SK-N-MC (cell line): Measurements from ENCODE around the gene RCL1.

Source experiments
- DNase-seq: peaks from one replicate; pipeline ENCODE4 v3.0.0-alpha.2; 2011; ENCODE audit warnings: low read depth, low spot score
- H3K27ac ChIP-seq: fragments of 200-600 bp; sonication (generic); 2 replicates; pipeline ENCODE4 v1.5.1; 2016; ENCODE audit warnings: mixed run types
- H3K36me3 ChIP-seq: fragments of 200-600 bp; sonication (generic); 2 replicates; pipeline ENCODE4 v1.6.1; 2017; ENCODE audit warnings: antibody characterized with exemption, low read length, mixed read lengths; ENCODE audit not compliant: insufficient read depth
- H3K4me3 ChIP-seq: fragments of 200-600 bp; sonication (generic); 2 replicates; pipeline ENCODE4 v1.5.1; 2016
- H3K9ac ChIP-seq: fragments of 200-600 bp; sonication (generic); 2 replicates; pipeline ENCODE4 v1.8.0; 2017; ENCODE audit warnings: mixed run types, mixed read lengths; ENCODE audit not compliant: insufficient read length
- H3K9me3 ChIP-seq: fragments of 200-600 bp; sonication (generic); 2 replicates; pipeline ENCODE4 v1.6.1; 2017; ENCODE audit warnings: low read depth, mild to moderate bottlenecking, antibody characterized with exemption, low read length, moderate library complexity, mixed read lengths
- EZH2 ChIP-seq: fragments of 200-600 bp; sonication (generic); IDR thresholded peaks from one replicate; pipeline ENCODE4 v1.6.1; 2017; ENCODE audit warnings: antibody characterized with exemption
- FOXP2 ChIP-seq: optimal IDR thresholded peaks from 2 replicates; pipeline ENCODE3; 2011; ENCODE audit warnings: mild to moderate bottlenecking, moderate library complexity; ENCODE audit not compliant: insufficient read depth; ENCODE audit errors: extremely low read length, control extremely low read depth
- POLR2AphosphoS5 ChIP-seq: IDR thresholded peaks from 2 replicates; pipeline ENCODE4 v1.6.1; 2012; ENCODE audit warnings: mild to moderate bottlenecking, low read depth, low read length, borderline replicate concordance

RCL1 gene

DNA sequence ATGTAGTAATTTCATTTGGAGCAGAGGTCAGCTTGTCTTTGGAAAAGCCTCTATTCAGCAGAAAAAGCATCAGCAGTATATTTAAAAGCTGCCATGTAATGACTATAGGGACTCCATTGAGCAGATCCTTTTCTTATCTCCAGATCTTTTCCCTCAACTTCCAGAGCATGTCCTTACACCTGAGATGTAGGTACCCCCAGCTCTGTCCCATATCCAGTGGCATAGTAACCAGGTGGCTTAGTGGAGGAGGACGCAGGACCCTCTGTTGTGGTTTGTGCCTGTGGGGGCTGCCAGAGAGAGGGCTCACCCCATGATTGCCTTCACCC is 61.5 kb downstream of the RCL1 start:
- TF ChIP-seq EZH2, result no peak
- no peak for TF ChIP-seq POLR2AphosphoS5
- no peak for TF ChIP-seq FOXP2
- no peak for DNase-seq
- no peak overlapping the region for H3K9ac ChIP-seq
- H3K9me3 ChIP-seq, result no peaks in the 10 kb centered on the region
- H3K4me3 ChIP-seq, result no peak overlapping the region
- H3K36me3 ChIP-seq, result peaks cover 33% of the 10 kb centered on the region
- no peak overlapping the region for H3K27ac ChIP-seq

DNA sequence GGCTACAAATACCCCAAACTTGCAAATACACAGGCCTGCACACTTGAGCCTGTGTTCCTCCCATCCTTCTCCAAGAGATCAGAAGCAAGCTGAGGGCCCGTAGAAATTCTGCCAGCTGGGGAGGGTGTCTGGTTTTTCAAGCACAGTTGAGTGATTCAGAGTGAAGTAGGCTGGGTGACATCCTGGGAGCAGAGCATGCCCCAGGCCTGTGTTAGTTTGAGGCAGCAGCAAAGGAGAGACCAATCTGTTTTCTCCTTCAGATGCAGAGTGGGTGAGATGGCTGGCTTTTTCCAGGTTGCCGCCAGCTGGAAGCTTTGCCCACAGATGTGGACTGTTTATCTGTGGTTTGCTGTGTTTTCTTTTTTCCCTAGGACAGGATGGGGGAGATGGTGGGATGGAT is 63.1 kb downstream of the RCL1 start:
- H3K27ac ChIP-seq, result no peak overlapping the region
- H3K4me3 ChIP-seq, result no peak overlapping the region
- peaks cover 35% of the 10 kb centered on the region for H3K36me3 ChIP-seq
- no peak for TF ChIP-seq POLR2AphosphoS5
- no peak for TF ChIP-seq EZH2
- no peak for TF ChIP-seq FOXP2
- no peak for DNase-seq
- H3K9me3 ChIP-seq, result no peaks in the 10 kb centered on the region
- no peak overlapping the region for H3K9ac ChIP-seq

DNA sequence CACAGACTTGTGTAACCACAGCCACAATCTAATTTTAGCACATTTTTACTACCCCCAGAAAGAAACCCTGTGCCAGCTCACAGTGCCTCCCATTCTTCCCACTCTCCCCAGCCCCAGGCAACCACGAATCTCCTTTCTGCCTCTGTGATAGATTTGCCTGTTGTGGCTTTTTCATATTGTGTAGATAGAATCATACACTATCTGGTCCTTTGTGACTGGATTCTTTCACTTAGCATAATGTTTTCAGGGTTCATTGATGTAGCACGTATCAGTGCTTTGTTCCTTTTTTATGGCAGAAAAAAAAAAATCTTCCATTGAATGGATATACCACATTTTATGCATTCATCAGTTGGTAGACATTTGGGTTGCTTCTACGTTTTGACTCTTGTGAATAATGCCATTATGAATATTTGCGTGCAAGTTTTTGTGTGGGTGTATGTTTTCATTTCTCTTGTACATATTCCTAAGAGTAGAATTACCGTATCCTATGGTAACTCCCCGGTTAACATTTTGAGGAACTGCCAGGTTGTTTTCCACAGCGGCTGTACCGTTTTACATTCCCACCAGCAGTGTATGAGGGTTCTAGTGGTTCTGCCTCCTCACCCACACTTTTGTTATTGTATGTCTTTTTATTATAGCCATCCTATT is 64.5 kb downstream of the RCL1 start:
- TF ChIP-seq EZH2, result no peak
- TF ChIP-seq FOXP2, result no peak
- TF ChIP-seq POLR2AphosphoS5, result no peak
- H3K9ac ChIP-seq, result no peak overlapping the region

DNA sequence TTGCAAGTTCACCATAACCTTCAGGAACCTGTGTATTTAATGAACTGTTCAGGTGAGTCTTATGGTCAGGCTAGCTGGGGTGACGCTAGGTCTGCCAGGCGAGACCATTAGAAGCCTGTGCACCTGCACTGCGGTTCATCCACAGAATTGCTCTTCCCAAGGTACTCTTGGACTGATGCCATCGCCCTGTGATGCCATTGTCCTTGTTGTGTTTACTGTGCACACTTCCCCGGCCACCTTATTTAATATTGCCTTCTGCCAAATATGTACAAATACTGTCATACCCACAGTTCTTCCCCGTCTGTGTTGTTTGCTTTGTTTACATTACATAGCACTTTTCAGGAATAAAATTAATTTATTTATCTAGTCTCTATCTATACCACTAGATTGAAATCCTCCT is 66.3 kb downstream of the RCL1 start:
- Histone ChIP-seq H3K4me3 (no peak overlapping the region), H3K9me3 (no peaks in the 10 kb centered on the region), H3K27ac (no peak overlapping the region), H3K36me3 (peaks cover 36% of the 10 kb centered on the region), H3K9ac (no peak overlapping the region)
- TF ChIP-seq POLR2AphosphoS5, result no peak
- TF ChIP-seq FOXP2, result no peak
- no peak for TF ChIP-seq EZH2
- no peak for DNase-seq

More for the DNA sequence above, 64.5 kb downstream of the RCL1 start:
- H3K27ac ChIP-seq, result no peak overlapping the region
- no peak overlapping the region for H3K4me3 ChIP-seq
- H3K36me3 ChIP-seq, result peaks cover 36% of the 10 kb centered on the region
- no peaks in the 10 kb centered on the region for H3K9me3 ChIP-seq
- no peak for DNase-seq

DNA sequence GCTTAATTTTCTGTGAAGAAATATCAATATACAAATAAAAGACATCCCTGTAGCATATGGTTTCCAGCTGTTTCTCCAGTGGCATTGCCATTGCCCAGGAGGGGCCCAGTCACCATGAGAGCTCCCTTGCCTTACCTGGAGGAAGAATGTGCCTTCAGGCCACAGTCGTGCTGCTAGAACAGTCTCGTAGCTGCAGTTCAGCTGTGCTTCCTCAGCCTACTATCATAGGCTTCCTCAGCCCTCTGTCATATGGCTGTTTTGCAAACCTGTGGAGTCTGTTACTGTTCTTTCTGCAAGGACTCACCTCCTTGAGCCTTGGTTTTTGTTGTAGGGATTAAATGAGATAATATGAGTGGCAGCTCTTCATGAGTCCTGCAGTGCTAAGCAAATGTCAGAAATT is 67.6 kb downstream of the RCL1 start:
- DNase-seq, result no peak
- Histone ChIP-seq H3K9me3 (no peaks in the 10 kb centered on the region), H3K27ac (no peak overlapping the region), H3K4me3 (no peak overlapping the region), H3K9ac (no peak overlapping the region), H3K36me3 (peaks cover 36% of the 10 kb centered on the region)
- TF ChIP-seq FOXP2 (no peak), EZH2 (no peak), POLR2AphosphoS5 (no peak)

DNA sequence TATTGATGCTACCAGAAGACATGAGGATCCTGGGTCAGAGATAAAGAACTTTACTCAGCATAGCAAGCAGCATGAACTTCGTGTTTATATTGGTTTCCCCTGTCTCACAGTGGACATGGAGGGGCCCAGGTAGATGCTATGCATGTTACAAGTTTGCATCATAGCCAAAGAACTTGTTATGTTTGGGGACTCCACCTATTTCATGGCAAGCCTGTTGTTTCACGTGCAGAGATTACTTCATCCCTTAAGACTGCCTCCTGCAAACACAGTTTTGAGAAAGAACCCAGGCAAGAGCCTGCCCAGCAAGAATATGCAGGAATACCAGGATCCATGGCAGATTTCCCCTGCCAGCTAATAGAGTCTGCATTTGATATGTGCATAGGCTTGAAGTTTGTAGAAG is 68.4 kb downstream of the RCL1 start:
- Histone ChIP-seq H3K36me3 (peaks cover 36% of the 10 kb centered on the region), H3K4me3 (no peak overlapping the region), H3K9me3 (no peaks in the 10 kb centered on the region), H3K9ac (no peak overlapping the region), H3K27ac (no peak overlapping the region)
- no peak for DNase-seq
- TF ChIP-seq FOXP2 (no peak), EZH2 (no peak), POLR2AphosphoS5 (no peak)

DNA sequence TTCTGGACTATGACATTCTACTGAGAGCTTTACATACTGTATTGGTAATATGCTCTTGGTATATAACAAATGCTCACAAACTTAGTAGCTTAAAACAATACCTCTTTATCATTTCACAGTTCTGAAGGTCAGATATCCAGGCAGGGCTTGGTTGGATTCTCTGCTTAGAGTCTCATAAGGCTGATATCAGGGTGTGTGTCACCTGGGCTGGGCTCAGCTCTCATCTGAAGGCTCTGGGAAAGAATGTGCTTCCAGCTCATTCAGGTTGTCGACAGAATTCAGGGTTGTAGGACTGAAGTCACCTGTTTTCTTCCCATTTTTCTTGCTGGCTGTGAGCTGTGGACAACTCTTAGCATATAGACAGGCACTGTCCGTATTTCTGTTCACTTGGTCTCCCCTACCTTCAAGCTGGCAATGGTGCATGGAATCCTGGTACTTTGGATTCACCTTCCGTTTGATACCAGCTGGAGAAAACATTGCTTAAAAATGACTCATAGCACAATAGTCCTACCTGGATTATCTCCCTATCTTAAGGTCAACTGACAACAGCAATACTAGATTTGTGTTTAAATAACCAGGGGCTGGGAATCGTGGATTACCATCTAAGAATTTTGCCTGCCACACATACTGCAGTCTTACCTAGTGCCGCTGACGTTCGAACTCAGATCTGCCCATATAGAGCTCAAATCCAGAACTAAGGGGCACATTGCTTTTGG is 69.2 kb downstream of the RCL1 start:
- H3K9ac ChIP-seq, result no peak overlapping the region
- H3K9me3 ChIP-seq, result no peaks in the 10 kb centered on the region
- H3K36me3 ChIP-seq, result peaks cover 36% of the 10 kb centered on the region
- no peak for DNase-seq
- H3K4me3 ChIP-seq, result no peak overlapping the region
- no peak overlapping the region for H3K27ac ChIP-seq
- TF ChIP-seq FOXP2 (no peak), EZH2 (no peak), POLR2AphosphoS5 (no peak)

DNA sequence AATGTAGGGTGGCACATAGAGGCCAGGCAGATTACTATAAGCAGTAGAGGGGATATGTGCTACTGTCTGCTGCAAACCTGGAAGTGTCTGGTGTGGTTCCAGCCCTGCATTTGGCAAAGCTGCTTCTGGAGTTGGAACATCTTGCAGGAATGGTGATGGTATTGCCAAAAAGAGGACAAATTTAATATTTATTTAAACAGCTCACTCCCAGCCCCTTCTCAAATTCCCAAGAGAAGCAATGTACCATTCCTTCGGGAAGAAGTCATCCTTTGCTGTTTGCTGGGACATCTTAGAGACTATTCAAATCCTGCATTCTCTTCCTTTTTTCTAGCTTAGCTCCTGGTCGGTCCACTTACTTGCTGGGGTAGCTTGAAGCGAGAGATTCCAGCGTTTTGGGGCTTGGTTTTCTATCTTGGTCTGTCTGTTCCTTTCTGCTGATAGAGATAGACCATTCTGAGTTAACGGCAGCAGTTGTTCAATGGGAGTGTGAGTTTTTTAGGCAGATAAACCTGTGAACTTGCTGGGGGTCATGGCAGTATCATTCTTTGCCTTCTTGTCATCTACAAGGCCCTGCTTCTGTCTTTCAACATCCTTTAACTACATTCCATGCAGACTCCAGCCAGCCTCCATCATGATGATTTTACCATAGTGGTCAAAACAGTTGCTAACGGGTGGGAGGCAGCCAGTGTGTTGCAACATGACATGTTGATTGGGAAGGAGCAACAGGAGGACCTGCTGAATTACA is 69.9 kb downstream of the RCL1 start:
- Histone ChIP-seq H3K4me3 (no peak overlapping the region), H3K9ac (no peak overlapping the region), H3K36me3 (peaks cover 29% of the 10 kb centered on the region), H3K27ac (no peak overlapping the region), H3K9me3 (no peaks in the 10 kb centered on the region)
- no peak for DNase-seq
- TF ChIP-seq FOXP2, result no peak
- no peak for TF ChIP-seq POLR2AphosphoS5
- no peak for TF ChIP-seq EZH2
